ENCODE data around the gene FRAS1. TPM values are rescaled to one million over a fixed set of nuclear protein-coding genes. Genes with fewer than 3 reads are reported as not detected.

The FRAS1 gene
- total and polyA plus RNA-seq, 9 of the 15 experiments (the other 6 are each of a cell fraction or from before 2014, with no cell fraction given), result under 0.01 to 0.11 (median 0.04) TPM; not detected in 2

GRCh38 chr4:78150543-78150864 lies 93.4 kb downstream of the FRAS1 start:
- no TSS peak for BruUV-seq (replicated peaks)
- TF ChIP-seq ZSCAN32 (CRISPR knock-in tag; IDR thresholded peaks at IDR 0.05) (no peak), RUNX1 (IDR thresholded peaks at IDR 0.05; ENCODE audit: low read depth) (no peak), CREB5 (CRISPR knock-in tag; IDR thresholded peaks at IDR 0.05) (no peak), ARID3A (IDR thresholded peaks at IDR 0.05; ENCODE audit: borderline replicate concordance, low read depth, low read length) (no peak)
- H3K4me3 ChIP-seq, result no peak overlapping the region

More at GRCh38 chr4:78150543-78150864, 93.4 kb downstream of the FRAS1 start:
- H3K79me2 ChIP-seq (ENCODE audit: control insufficient read depth, insufficient read depth, low read length), result no peaks in the 10 kb centered on the region
- no peak for FAIRE-seq
- in situ Hi-C loops (cut with MboI), result no loop called here
- H2AFZ ChIP-seq (ENCODE audit: low read depth, low read length), result no peak overlapping the region
- H3K9me1 ChIP-seq (ENCODE audit: control insufficient read depth, insufficient read depth, low read length), result no peaks in the 10 kb centered on the region
- no peak for DNase-seq (ENCODE audit: extremely low read depth in 1 of 4, low spot score in 3 of 4)
- CTCF ChIA-PET (ENCODE audit: low intra/inter-chr PET ratio), result no interaction called here
- no peak overlapping the region for H3K9ac ChIP-seq (ENCODE audit: insufficient read depth in 1 of 2, low read depth in 2 of 2, low read length in 2 of 2)
- no peaks in the 10 kb centered on the region for H3K4me1 ChIP-seq (replicated peaks in 1 of 2; ENCODE audit: control insufficient read depth in 2 of 2, insufficient read depth in 2 of 2, low read length in 2 of 2)
- no peak overlapping the region for H3K27ac ChIP-seq (ENCODE audit: extremely low read depth, low read depth, low read length)
- H3K4me2 ChIP-seq (ENCODE audit: insufficient read depth, low read length), result no peak overlapping the region
- POLR2A ChIA-PET, result no interaction called here
- intact Hi-C loops (cut with micrococcal nuclease), result no loop called here
- no peaks in the 10 kb centered on the region for H4K20me1 ChIP-seq (replicated peaks; ENCODE audit: control insufficient read depth, insufficient read depth, low read length)
- H3K36me3 ChIP-seq (ENCODE audit: control insufficient read depth, insufficient read depth, low read length), result no peaks in the 10 kb centered on the region
- WGBS (ENCODE audit: insufficient coverage, low coverage, missing lambda C conversion rate), result 1% methylated on average over 4 of the region's 4 CpGs
- ATAC-seq, result no peak
- H3K27me3 ChIP-seq (ENCODE audit: control insufficient read depth in 2 of 2, insufficient read depth in 2 of 2, low read length in 2 of 2), result peaks cover 0 to 5% of the 10 kb centered on the region in 2 experiments; a peak in 1 of 5 replicates
- no peaks in the 10 kb centered on the region for H3K9me3 ChIP-seq (replicated peaks; ENCODE audit: control insufficient read depth, insufficient read depth, low read depth, low read length)
